ENCODE data around the gene ADCY7.

Gene ADCY7

DNA sequence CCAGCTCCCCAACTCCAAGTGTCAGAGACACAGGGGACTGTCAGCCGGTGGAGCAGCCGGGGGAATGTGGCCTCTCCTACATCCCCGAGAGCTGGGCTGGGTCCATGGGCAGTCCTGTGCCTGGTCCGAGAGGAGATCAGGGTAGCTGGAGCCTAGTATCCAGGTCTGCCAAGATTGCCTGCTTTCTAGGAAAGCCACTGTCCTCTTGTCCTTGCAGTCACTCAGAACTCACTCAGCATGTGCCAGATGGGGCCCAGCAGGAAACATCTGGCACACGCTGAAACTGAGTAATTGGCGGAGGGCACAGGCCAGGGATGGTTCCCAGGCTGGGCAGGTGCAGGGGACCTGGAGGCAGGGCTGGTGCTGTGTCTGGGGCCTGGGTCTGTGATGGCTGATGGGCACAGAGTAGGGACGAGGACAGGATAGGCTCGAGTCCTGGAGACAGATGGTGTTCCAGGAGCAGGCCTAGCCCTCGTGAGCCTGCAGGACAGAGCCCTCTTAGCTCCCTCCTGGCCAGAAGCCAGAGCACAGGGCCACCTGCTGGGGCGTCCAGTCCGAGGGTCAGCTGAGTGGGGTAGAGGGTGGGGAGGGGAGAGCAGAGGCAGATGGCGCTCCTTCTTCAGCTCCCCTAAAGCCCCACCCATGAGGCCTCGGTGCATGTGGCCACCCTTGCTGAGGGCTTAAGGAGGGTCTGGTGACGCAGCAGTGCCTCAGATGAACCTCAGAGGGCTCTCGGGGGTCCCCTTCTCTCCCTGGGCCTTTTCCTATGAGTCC is 31.1 kb downstream of the ADCY7 start:
- Histone ChIP-seq H2AFZ (ENCODE audit: low read depth, low read length) (no peak overlapping the region), H3K27me3 (ENCODE audit: insufficient read depth, low read length) (no peaks in the 10 kb centered on the region), H3K4me3 (ENCODE audit: low read length) (no peak overlapping the region), H3K9me3 (ENCODE audit: low read length) (no peaks in the 10 kb centered on the region), H3K36me3 (ENCODE audit: insufficient read depth, low read length) (no peaks in the 10 kb centered on the region), H3K4me1 (ENCODE audit: insufficient read depth, low read length) (no peaks in the 10 kb centered on the region)

DNA sequence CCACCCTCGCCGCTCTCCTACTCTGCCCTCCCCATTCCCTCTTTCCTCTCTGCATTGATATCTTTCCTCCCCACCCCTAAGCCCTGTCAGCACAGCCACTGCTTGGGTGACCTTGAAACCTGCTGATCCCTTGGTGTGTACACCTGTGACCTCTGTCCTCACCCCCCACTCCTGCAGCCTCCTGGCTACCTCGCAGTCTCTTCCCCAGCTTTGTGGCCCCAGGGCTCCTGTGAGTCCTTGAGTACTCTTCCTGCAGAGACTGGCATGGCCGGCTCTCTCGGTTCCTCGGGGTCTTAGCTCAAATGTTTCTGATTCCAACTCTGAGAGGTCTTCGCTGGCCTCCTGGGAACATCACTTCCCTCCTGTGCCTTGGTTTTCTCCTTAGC is 31.7 kb downstream of the ADCY7 start:
- Histone ChIP-seq H3K4me1 (ENCODE audit: insufficient read depth, low read length) (no peaks in the 10 kb centered on the region), H3K4me3 (ENCODE audit: low read length) (no peak overlapping the region), H2AFZ (ENCODE audit: low read depth, low read length) (no peak overlapping the region), H3K27me3 (ENCODE audit: insufficient read depth, low read length) (no peaks in the 10 kb centered on the region), H3K36me3 (ENCODE audit: insufficient read depth, low read length) (no peaks in the 10 kb centered on the region), H3K9me3 (ENCODE audit: low read length) (no peaks in the 10 kb centered on the region)

GRCh38 chr16:50298591-50299507 is 32.5 kb downstream of the ADCY7 start:
- Histone ChIP-seq H3K27me3 (ENCODE audit: insufficient read depth, low read length) (no peaks in the 10 kb centered on the region), H3K4me3 (ENCODE audit: low read length) (no peak overlapping the region), H2AFZ (ENCODE audit: low read depth, low read length) (no peak overlapping the region), H3K9me3 (ENCODE audit: low read length) (no peaks in the 10 kb centered on the region), H3K36me3 (ENCODE audit: insufficient read depth, low read length) (no peaks in the 10 kb centered on the region), H3K4me1 (ENCODE audit: insufficient read depth, low read length) (no peaks in the 10 kb centered on the region)

GRCh38 chr16:50299508-50300105 is 33.3 kb downstream of the ADCY7 start:
- Histone ChIP-seq H3K9me3 (ENCODE audit: low read length) (no peaks in the 10 kb centered on the region), H3K4me3 (ENCODE audit: low read length) (no peak overlapping the region), H2AFZ (ENCODE audit: low read depth, low read length) (no peak overlapping the region), H3K27me3 (ENCODE audit: insufficient read depth, low read length) (no peaks in the 10 kb centered on the region), H3K36me3 (ENCODE audit: insufficient read depth, low read length) (no peaks in the 10 kb centered on the region), H3K4me1 (ENCODE audit: insufficient read depth, low read length) (no peaks in the 10 kb centered on the region)

DNA sequence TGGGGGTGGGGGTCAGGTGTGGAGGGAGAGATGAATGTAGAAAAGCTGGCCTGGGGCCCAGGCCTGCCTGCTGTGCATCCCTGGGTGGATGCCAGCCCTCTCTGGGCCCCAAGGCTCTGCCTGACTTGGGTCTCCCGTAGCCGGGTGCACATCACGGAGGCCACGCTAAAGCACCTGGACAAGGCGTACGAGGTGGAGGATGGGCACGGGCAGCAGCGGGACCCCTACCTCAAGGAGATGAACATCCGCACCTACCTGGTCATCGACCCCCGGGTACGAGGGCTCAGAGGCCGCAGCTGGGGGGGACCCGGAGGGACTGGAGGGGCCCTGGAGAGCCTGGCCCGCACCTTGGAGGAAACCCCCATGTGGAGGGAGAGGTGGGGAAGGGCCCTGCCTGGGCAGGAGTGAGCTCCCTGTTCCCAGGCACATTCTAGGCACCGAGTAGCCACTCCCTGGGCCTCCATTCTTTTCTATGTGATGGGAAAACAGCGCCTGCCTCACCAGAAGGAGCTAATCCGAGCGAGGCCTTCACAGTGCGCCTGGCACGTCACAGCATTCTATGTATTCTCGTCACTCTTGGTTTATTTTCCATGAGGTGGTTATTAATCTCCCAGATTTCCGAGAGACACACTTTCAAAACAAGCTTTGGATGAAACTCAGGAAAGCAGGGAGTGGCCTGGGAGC is 34.7 kb downstream of the ADCY7 start:
- Histone ChIP-seq H3K27me3 (ENCODE audit: insufficient read depth, low read length) (no peaks in the 10 kb centered on the region), H3K4me1 (ENCODE audit: insufficient read depth, low read length) (no peaks in the 10 kb centered on the region), H2AFZ (ENCODE audit: low read depth, low read length) (no peak overlapping the region), H3K36me3 (ENCODE audit: insufficient read depth, low read length) (no peaks in the 10 kb centered on the region), H3K4me3 (ENCODE audit: low read length) (no peak overlapping the region), H3K9me3 (ENCODE audit: low read length) (no peaks in the 10 kb centered on the region)

- Histone ChIP-seq H2AFZ (ENCODE audit: low read depth, low read length) (no peak overlapping the region), H3K9me3 (ENCODE audit: low read length) (no peaks in the 10 kb centered on the region), H3K4me1 (ENCODE audit: insufficient read depth, low read length) (no peaks in the 10 kb centered on the region), H3K4me3 (ENCODE audit: low read length) (no peak overlapping the region), H3K27me3 (ENCODE audit: insufficient read depth, low read length) (no peaks in the 10 kb centered on the region), H3K36me3 (ENCODE audit: insufficient read depth, low read length) (no peaks in the 10 kb centered on the region)
Measured at GRCh38 chr16:50301626-50302471, 35.5 kb downstream of the ADCY7 start.

GRCh38 chr16:50302472-50303005 is 36.2 kb downstream of the ADCY7 start:
- no peak overlapping the region for H3K4me3 ChIP-seq (ENCODE audit: low read length)
- no peaks in the 10 kb centered on the region for H3K9me3 ChIP-seq (ENCODE audit: low read length)
- no peaks in the 10 kb centered on the region for H3K4me1 ChIP-seq (ENCODE audit: insufficient read depth, low read length)
- no peak overlapping the region for H2AFZ ChIP-seq (ENCODE audit: low read depth, low read length)
- no peaks in the 10 kb centered on the region for H3K27me3 ChIP-seq (ENCODE audit: insufficient read depth, low read length)
- H3K36me3 ChIP-seq (ENCODE audit: insufficient read depth, low read length): no peaks in the 10 kb centered on the region

DNA sequence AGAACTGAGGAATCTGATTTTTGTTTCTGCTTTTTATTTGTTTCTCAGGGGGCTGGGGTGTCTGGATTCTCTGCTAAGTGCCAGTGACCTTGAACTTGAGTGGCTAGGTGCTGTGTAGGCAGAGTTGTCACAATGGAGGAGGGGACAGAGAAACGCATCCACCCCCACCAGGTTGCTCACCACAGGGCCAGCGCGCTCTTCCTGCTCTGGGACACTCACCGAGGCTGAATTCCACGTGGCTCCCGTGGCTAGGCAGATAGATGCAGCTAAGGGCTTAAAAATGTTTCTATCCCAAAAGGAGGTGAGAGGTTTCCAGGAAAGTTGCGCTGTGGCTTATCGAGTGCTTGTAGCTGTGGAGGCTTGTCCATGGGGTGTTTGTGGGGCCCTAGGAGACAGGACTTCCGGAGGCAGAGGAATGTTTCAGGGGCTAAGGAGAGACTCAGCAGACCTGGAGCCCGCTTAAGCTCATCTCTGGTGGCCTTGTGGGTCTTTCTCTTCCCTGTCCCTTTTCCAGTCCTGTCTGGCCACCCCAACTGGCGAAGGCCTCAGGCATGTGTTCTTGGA is 36.8 kb downstream of the ADCY7 start:
- Histone ChIP-seq H3K27me3 (ENCODE audit: insufficient read depth, low read length) (no peaks in the 10 kb centered on the region), H3K4me1 (ENCODE audit: insufficient read depth, low read length) (no peaks in the 10 kb centered on the region), H3K9me3 (ENCODE audit: low read length) (no peaks in the 10 kb centered on the region)

DNA sequence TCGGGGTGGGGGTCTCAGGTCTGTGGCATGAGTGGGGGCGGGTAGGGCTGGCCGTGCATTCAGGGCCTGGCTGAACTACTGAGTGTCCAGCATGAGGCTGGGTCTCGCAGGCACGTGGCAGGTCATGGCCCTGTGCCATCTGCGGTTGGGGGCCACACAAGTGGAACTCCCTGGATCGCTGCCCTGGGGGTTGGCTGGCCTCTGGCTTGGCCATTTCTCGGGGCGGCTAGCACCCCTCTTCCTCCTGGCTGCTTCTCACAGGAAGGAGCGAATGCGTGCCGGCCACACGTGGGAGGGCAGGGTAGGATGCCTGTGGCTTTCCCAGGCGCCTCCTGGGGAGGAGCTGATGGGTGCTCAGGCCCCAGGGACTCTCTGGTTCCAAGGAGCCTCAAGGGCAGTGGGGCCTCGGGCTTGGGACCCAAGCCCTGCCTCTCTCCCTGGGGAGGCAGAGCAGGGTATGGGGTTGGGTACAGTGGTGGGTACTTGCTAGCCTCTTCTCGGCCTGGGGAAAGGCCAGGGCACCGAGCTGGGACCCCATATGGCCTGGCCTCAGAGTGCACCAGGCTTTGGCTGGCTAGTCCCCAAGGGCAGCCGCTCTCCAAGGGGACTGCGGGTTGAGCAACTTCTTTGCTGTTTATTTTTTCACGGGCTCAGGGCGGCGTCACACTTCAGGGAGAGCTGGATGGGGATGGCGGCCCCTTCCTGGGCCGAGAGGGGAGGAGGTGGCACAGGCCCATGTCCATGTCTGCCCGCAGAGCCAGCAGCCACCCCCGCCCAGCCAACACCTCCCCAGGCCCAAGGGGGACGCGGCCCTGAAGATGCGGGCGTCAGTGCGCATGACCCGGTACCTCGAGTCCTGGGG is 37.5 kb downstream of the ADCY7 start:
- Histone ChIP-seq H3K4me1 (ENCODE audit: insufficient read depth, low read length) (no peaks in the 10 kb centered on the region), H3K9me3 (ENCODE audit: low read length) (no peaks in the 10 kb centered on the region), H3K4me3 (ENCODE audit: low read length) (no peak overlapping the region), H3K36me3 (ENCODE audit: insufficient read depth, low read length) (no peaks in the 10 kb centered on the region), H3K27me3 (ENCODE audit: insufficient read depth, low read length) (no peaks in the 10 kb centered on the region), H2AFZ (ENCODE audit: low read depth, low read length) (no peak overlapping the region)

More for the DNA sequence above, 36.8 kb downstream of the ADCY7 start:
- Histone ChIP-seq H2AFZ (ENCODE audit: low read depth, low read length) (no peak overlapping the region), H3K4me3 (ENCODE audit: low read length) (no peak overlapping the region), H3K36me3 (ENCODE audit: insufficient read depth, low read length) (no peaks in the 10 kb centered on the region)

DNA sequence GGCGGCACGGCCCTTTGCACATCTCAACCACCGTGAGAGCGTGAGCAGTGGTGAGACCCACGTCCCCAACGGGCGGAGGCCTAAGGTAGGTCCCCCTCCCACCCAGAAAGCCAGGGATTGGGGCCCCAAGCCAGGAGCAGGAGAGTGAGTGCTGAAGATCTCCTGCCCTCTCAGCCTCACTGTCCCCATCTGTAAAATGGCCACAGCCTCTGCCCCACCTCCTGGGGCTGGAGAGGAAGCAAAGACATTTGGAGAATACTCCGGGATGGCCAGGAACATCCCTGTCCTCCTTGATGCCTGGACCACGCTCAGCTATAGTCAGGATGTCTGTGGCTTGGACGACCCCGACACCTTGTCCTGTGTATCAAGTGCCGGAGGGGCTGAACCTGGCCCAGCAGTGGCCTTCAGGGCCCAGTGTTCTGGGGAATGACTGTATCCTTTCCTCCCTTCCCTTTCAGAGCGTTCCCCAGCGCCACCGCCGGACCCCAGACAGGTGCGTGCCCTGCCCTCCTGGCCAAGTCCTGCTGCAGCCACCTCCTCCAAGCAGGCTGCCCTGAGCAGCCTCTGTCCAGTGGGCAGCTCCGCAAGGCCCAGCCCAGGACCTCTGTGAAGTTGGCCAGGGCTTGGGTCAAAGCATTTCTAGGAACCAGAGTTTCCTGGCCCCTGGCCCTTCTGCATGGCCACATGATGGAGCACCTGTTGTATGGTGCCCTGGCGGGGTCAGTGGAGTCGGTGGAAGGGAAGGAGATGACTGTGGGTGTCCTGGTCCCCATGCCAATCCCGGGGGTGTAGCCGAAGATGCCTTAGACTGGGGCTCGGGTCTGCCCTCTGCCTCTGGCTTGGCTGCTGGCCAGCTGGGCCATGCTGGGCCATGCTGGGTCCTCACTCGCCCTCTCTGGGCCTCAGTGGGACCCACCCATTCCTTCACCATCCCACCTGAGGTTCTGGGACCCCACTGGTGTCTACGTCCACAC is 38.4 kb downstream of the ADCY7 start:
- peaks cover under 1% of the 10 kb centered on the region for H3K4me1 ChIP-seq (ENCODE audit: insufficient read depth, low read length)
- no peaks in the 10 kb centered on the region for H3K36me3 ChIP-seq (ENCODE audit: insufficient read depth, low read length)
- H3K9me3 ChIP-seq (ENCODE audit: low read length): no peaks in the 10 kb centered on the region
- no peaks in the 10 kb centered on the region for H3K27me3 ChIP-seq (ENCODE audit: insufficient read depth, low read length)
- no peak overlapping the region for H2AFZ ChIP-seq (ENCODE audit: low read depth, low read length)
- no peak overlapping the region for H3K4me3 ChIP-seq (ENCODE audit: low read length)

All from neuron (in vitro differentiated cells).